ENCODE data around the gene AMBP.

AMBP gene

GRCh38 chr9:114075602-114076001, 2.5 kb downstream of the AMBP start:
- DNase-seq (ENCODE audit: low read depth, low spot score) = no peak

- no peak for DNase-seq (ENCODE audit: low read depth, low spot score)
Measured at GRCh38 chr9:114072184-114073140, 5.6 kb downstream of the AMBP start.

- DNase-seq (ENCODE audit: low read depth, low spot score) = no peak
Measured at GRCh38 chr9:114071197-114071795, 6.8 kb downstream of the AMBP start.

- DNase-seq (ENCODE audit: low read depth, low spot score) = no peak
Measured at GRCh38 chr9:114070188-114071103, 7.7 kb downstream of the AMBP start.

GRCh38 chr9:114069476-114070187, 8.5 kb downstream of the AMBP start:
- no peak for DNase-seq (ENCODE audit: low read depth, low spot score)

- no peak for DNase-seq (ENCODE audit: low read depth, low spot score)
Measured at GRCh38 chr9:114065304-114065703, 12.8 kb downstream of the AMBP start.

GRCh38 chr9:114061830-114062474, 16.1 kb downstream of the AMBP start:
- DNase-seq (ENCODE audit: low read depth, low spot score) = no peak

GRCh38 chr9:114061292-114061691, 16.8 kb downstream of the AMBP start:
- no peak for DNase-seq (ENCODE audit: low read depth, low spot score)

GRCh38 chr9:114060711-114061110, 17.4 kb downstream of the AMBP start:
- no peak for DNase-seq (ENCODE audit: low read depth, low spot score)

- DNase-seq (ENCODE audit: low read depth, low spot score) = no peak
Measured at GRCh38 chr9:114060070-114060469, 18.0 kb downstream of the AMBP start.

GRCh38 chr9:114059047-114059803, 18.9 kb downstream of the AMBP start:
- DNase-seq (ENCODE audit: low read depth, low spot score) = no peak

- DNase-seq (ENCODE audit: low read depth, low spot score) = no peak
Measured at GRCh38 chr9:114058688-114059046, 19.4 kb downstream of the AMBP start.

- DNase-seq (ENCODE audit: low read depth, low spot score) = no peak
Measured at GRCh38 chr9:114057161-114057885, 20.8 kb downstream of the AMBP start.

- no peak for DNase-seq (ENCODE audit: low read depth, low spot score)
Measured at GRCh38 chr9:114056527-114056926, 21.6 kb downstream of the AMBP start.

GRCh38 chr9:114055894-114056293, 22.2 kb downstream of the AMBP start:
- DNase-seq (ENCODE audit: low read depth, low spot score) = no peak

- no peak for DNase-seq (ENCODE audit: low read depth, low spot score)
Measured at GRCh38 chr9:114055061-114055460, 23.0 kb downstream of the AMBP start.

- DNase-seq (ENCODE audit: low read depth, low spot score) = no peak
Measured at GRCh38 chr9:114054191-114054690, 23.9 kb downstream of the AMBP start.

- no peak for DNase-seq (ENCODE audit: low read depth, low spot score)
Measured at GRCh38 chr9:114053246-114054005, 24.7 kb downstream of the AMBP start.
